Esophagus squamous epithelium (tissue), 5 donors: Measurements from ENCODE around the gene GRIN1. TPM values are rescaled to one million over a fixed set of nuclear protein-coding genes. Genes with fewer than 3 reads are reported as not detected.

ENCODE experiments used
- DNase-seq: peaks from one replicate; lab custom pipeline; 2025; lab: John Stamatoyannopoulos, UW
- H3K27ac ChIP-seq, 4 donors: fragments of 200-600 bp; sonication (generic); one replicate each; pipeline ENCODE4 v1.5.1; 2016 to 2019; ENCODE audit warnings: mild to moderate bottlenecking in 1 of 4
- H3K27me3 ChIP-seq, 4 donors: fragments of 200-600 bp; sonication (generic); 1 replicate in 3 of 4; 2 replicates in 1 of 4; pipeline versions ENCODE4 v1.5.1 to v1.6.0; 2017 to 2021; ENCODE audit warnings: antibody characterized with exemption in 1 of 4
- H3K36me3 ChIP-seq, 3 donors: fragments of 200-600 bp; sonication (generic); one replicate each; pipeline ENCODE4 v1.5.1; 2016 to 2019
- H3K4me1 ChIP-seq, 3 donors: fragments of 200-600 bp; sonication (generic); one replicate each; pipeline ENCODE4 v1.5.1; 2017 to 2019
- H3K4me3 ChIP-seq, 4 donors: fragments of 200-600 bp; sonication (generic); 1 replicate in 3 of 4; 2 replicates in 1 of 4; pipeline ENCODE4 v1.5.1; 2016 to 2019; ENCODE audit warnings: mild to moderate bottlenecking in 2 of 4, moderate library complexity in 1 of 4
- H3K9me3 ChIP-seq, 3 donors: fragments of 200-600 bp; sonication (generic); one replicate each; pipeline ENCODE4 v1.5.1; 2016 to 2019
- CTCF ChIP-seq, 6 experiments: fragments of 450-650 bp in 4 of 6; fragments of 200-600 bp in 2 of 6; sonication (generic) in 2 of 6; IDR thresholded peaks; one replicate each; pipeline ENCODE4 v1.5.1; 2016 to 2019; ENCODE audit warnings: antibody characterized with exemption in 6 of 6, mild to moderate bottlenecking in 4 of 6, moderate library complexity in 4 of 6
- POLR2A ChIP-seq, 4 donors: fragments of 450-650 bp; IDR thresholded peaks; one replicate each; pipeline ENCODE4 v1.6.1; 2017; ENCODE audit warnings: antibody characterized with exemption in 4 of 4, mild to moderate bottlenecking in 4 of 4, moderate library complexity in 3 of 4
- WGBS, 2 donors: methylation state at CpG; one replicate each; pipeline ENCODE4 v1.1.5; 2018; 5-methylcytosine and 5-hydroxymethylcytosine counted together
- intact Hi-C: fragments of 100-400 bp; cut with DNase I; formaldehyde crosslinking; loops from one replicate; pipeline ENCODE4 v1.15.0; 2022
- total RNA-seq, 4 donors: library from RNA; depleted of rRNA; stranded (reverse); fragments of >200 nt; gene quantifications; one replicate each; pipeline ENCODE4 v1.1.0, GENCODE V29; 2016
- donor health status: DM: yes; HTN: yes; CAD: no.

The GRIN1 gene
- total RNA-seq: under 1 TPM in 1 of 4 donors, not detected in 3; 0.38 TPM

DNA sequence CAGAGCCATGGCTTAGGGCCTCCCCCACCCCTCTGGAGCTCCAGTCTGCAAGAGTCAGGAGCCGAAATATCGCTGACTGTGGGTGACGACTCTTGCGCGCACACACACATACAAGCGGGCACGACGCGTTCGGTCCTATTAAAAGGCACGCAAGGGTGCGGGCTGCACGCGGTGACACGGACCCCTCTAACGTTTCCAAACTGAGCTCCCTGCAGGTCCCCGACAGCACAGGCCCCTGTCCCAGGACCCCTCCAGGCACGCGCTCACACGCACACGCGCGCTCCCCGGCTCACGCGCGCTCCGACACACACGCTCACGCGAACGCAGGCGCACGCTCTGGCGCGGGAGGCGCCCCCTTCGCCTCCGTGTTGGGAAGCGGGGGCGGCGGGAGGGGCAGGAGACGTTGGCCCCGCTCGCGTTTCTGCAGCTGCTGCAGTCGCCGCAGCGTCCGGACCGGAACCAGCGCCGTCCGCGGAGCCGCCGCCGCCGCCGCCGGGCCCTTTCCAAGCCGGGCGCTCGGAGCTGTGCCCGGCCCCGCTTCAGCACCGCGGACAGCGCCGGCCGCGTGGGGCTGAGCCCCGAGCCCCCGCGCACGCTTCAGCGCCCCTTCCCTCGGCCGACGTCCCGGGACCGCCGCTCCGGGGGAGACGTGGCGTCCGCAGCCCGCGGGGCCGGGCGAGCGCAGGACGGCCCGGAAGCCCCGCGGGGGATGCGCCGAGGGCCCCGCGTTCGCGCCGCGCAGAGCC is at the start of gene GRIN1:
TSS of gene GRIN1 (plus strand) at position 433 of the 746 bp plus-strand sequence. CDS start 333 bp downstream, outside the sequence.
- Histone ChIP-seq H3K4me1 (peaks cover 0 to 25% (median 13%) of the 10 kb centered on the region in 3 donors), H3K27me3 (peaks cover 0 to 99% (median 35%) of the 10 kb centered on the region in 4 donors), H3K36me3 (no peaks in the 10 kb centered on the region), H3K4me3 (peak within 1 kb of the TSS in 1 of 4 donors; percentile 34), H3K27ac (no peak within 1 kb of the TSS), H3K9me3 (no peaks in the 10 kb centered on the region)
- DNase-seq: no peak
- intact Hi-C loops: no loop called here
- no peak for TF ChIP-seq CTCF (IDR thresholded peaks at IDR 0.05)
- TF ChIP-seq POLR2A (IDR thresholded peaks at IDR 0.05): no peak
- WGBS, 2 donors: 0% methylated on average over 4 of the region's 104 CpGs; no CpG with 5 or more reads in 1 of the 2 donors

DNA sequence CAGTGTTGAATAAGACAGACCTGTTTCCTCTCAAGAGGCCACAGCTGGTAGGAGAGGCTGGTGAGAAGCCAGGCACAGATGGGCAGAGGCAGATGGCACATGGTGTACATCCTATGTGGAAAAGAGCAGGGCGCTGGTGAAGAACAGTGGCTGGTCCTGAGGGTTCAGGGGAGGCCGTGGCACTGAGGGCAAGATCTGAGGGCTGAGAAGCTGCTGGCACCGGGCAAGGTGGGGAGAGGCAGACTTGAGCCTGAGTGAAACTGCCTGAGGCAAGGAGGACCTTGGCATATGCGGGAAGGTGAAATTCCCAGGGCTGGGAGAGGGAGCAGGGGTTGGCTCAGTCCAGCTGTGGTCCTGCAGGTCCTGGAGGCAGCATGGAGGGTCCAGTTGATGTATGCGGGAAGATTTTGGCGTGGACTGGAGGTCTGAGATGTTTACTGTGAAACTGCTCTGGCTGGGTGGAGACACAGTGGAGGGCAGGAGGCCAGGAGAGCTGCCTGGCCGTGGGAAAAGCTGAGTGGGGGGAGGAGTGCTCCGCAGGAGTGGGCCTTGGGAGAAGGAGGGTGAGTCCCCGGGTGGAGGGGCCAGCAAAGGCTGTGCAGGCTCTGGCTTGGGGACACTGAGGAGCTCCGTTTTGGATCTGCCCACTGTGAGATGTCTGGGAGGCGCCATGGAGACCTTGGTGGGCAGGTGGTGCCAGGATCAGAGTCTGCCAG is 49.6 kb upstream of the GRIN1 start:
- Histone ChIP-seq H3K27me3 (no peaks in the 10 kb centered on the region), H3K27ac (peak overlapping the region in 2 of 4 donors; percentile 51 to 90), H3K9me3 (no peaks in the 10 kb centered on the region), H3K4me1 (peaks cover 37 to 55% (median 41%) of the 10 kb centered on the region in 3 donors), H3K4me3 (no peak overlapping the region), H3K36me3 (peaks cover 4 to 55% (median 5%) of the 10 kb centered on the region in 3 donors)
- DNase-seq: no peak
- TF ChIP-seq POLR2A (IDR thresholded peaks at IDR 0.05): no peak
- no peak for TF ChIP-seq CTCF (IDR thresholded peaks at IDR 0.05)
- WGBS, 2 donors: 66% methylated on average over 10 to 11 of the region's 11 CpGs
- intact Hi-C loops: no loop called here

GRCh38 chr9:137095664-137096517 is 43.1 kb upstream of the GRIN1 start:
- peak overlapping the region in 1 of 4 donors; percentile 15 for H3K4me3 ChIP-seq
- H3K27me3 ChIP-seq: no peaks in the 10 kb centered on the region
- TF ChIP-seq POLR2A (IDR thresholded peaks at IDR 0.05): no peak
- TF ChIP-seq CTCF (IDR thresholded peaks at IDR 0.05): peak in 3 of 6 experiments; percentile 9 to 19 (median 15)
- peaks cover 9 to 98% (median 36%) of the 10 kb centered on the region in 3 donors for H3K36me3 ChIP-seq
- H3K4me1 ChIP-seq: no peaks in the 10 kb centered on the region
- no peak for DNase-seq
- H3K9me3 ChIP-seq: no peaks in the 10 kb centered on the region
- H3K27ac ChIP-seq: peak overlapping the region in 2 of 4 donors; percentile 21 to 29
- intact Hi-C loops: no loop called here
- WGBS, 2 donors: 67 to 72% methylated on average over 23 to 28 of the region's 30 CpGs

DNA sequence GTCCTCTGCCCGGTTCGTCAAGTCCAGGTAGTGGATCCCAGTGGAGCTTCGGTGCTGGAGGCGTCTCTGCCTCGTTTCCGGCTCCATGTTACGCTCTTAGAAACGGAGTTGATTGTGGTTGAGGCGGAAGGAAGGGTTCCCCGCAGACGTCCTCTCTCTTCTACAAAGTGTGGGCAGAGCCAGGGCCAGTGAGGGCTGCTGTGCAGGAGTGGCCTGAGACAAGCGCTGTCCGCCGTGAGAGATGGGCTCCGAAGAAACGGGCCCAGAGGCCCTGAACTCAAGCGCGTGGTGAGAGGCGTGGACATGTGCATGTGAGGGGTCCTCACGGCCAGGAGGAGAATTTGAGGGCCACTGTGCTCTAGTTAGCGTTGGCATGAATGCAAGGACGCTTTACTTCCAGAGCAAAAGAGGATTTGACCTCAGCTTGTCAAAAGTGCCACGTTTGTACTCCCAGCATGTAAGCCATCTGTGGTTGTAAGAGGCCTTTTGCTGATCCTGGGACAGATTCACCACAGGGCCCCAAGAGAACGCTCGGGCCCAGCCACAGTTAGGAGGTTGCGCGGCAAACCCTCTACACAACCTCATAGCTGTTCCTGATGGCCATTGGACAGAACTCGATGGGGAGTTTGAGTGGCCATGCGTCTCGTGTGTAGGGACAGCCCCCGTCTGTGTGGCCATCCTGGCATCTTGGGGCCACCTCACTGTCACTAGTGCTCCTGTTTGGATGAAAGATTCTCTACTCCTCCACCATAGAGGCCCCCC is 42.0 kb upstream of the GRIN1 start:
- H3K4me3 ChIP-seq: no peak overlapping the region
- TF ChIP-seq CTCF (IDR thresholded peaks at IDR 0.05) (no peak), POLR2A (IDR thresholded peaks at IDR 0.05) (no peak)
- peak overlapping the region in 1 of 4 donors; percentile 29 for H3K27ac ChIP-seq
- intact Hi-C loops: no loop called here
- 91 to 95% methylated on average over 15 to 19 of the region's 31 CpGs for WGBS, 2 donors
- peaks cover 18 to 100% (median 47%) of the 10 kb centered on the region in 3 donors for H3K36me3 ChIP-seq
- H3K27me3 ChIP-seq: no peaks in the 10 kb centered on the region
- no peak for DNase-seq
- H3K4me1 ChIP-seq: no peaks in the 10 kb centered on the region
- H3K9me3 ChIP-seq: no peaks in the 10 kb centered on the region
